ENCODE measurements around the gene SLC10A1.

Gene SLC10A1

DNA sequence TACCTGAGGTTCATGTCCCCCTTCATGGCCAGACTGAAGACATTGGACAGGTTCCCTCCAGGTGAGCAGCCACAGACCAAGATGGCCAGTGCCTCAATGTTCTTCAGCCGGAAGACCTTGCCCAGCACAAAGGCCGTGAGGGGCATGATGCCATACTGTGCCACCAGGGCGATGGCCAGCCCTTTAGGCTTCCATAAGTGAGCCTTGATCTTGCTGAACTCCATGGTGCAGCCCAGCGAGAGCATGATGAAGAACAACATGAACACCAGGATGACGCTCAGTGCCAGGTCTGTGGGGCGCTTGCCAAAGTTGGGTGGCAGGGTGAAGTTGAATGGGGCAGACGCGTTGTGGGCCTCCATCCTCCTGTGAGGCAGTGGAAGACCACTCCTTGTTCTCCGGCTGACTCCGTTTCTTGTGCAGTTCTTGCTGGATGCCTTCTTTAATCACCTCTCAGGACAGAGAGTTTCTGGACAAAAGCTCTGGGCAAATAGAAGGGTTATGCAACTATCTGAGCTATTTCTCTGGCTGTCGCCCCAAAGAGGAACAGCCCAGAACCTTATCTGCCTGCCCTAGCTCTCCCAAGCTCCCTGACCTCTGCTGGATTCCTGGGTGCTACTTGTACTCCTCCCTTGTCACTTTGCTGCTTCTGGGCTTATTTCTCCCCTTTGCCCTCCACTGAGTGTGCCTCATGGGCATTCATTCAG is at the start of gene SLC10A1:
TSS of gene SLC10A1 (minus strand) at position 445 of the 704 bp plus-strand sequence. CDS start at position 359, 86 bp downstream.
- no peak for DNase-seq (ENCODE audit: low spot score)
- Mint-ChIP-seq H3K27me3 (ENCODE audit: low read depth) (peaks cover 4% of the 10 kb centered on the region), H3K27ac (no peak within 1 kb of the TSS), H3K36me3 (ENCODE audit: low read depth) (no peaks in the 10 kb centered on the region), H3K4me3 (no peak within 1 kb of the TSS), H3K4me1 (ENCODE audit: low read depth) (no peaks in the 10 kb centered on the region), H3K9me3 (no peaks in the 10 kb centered on the region)

DNA sequence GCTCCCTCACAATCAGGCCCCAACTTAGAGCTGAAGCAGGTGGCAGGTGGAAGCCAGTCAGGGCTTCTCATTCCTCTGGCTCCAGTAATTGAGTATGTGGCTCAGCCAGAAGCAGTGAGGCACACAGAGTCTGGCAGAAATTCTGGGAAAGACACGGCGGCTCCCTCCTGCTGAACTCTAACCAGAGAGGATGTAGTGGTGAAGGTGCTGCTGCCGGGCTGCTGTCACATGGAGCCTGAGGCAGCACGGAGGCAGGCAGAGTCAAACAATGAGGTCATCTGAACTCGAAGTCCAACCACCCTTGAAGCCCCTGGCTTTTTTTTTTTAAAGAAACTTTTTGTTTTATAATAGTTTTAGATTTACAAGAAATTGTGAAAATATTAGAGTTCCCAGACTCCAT is 48.7 kb upstream of the SLC10A1 start:
- Mint-ChIP-seq H3K36me3 (ENCODE audit: low read depth) (no peaks in the 10 kb centered on the region), H3K4me3 (no peak overlapping the region), H3K27ac (no peak overlapping the region), H3K9me3 (no peaks in the 10 kb centered on the region), H3K4me1 (ENCODE audit: low read depth) (no peaks in the 10 kb centered on the region), H3K27me3 (ENCODE audit: low read depth) (peaks cover 2% of the 10 kb centered on the region)
- no peak for DNase-seq (ENCODE audit: low spot score)

DNA sequence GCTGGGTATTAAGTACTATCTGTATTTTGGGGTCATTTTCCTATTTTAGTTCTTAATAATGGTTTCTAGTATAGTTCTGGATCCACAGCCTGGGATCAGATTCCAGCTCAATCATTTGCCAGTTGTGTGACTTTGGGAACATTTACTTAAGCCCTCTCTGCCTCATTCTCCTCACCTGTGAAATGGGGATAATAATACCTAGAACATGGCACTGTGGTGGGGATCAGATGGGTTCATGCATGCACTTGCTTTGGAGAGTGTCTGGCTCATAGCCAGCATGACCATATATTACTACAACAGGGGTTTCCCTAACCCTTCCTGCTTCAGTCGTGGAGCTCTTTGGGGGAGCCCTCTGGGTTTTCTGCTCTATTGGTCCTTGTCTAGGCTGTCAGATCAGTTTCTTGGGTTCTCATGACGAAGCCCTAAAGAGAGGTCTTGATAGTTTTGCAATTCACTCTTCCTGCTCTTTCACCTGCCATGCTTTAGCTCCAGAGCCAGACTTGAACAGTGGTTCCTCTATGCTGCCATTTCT is 48.1 kb upstream of the SLC10A1 start:
- Mint-ChIP-seq H3K27me3 (ENCODE audit: low read depth) (peaks cover 2% of the 10 kb centered on the region), H3K4me3 (no peak overlapping the region), H3K36me3 (ENCODE audit: low read depth) (no peaks in the 10 kb centered on the region), H3K9me3 (no peaks in the 10 kb centered on the region), H3K4me1 (ENCODE audit: low read depth) (no peaks in the 10 kb centered on the region), H3K27ac (no peak overlapping the region)
- no peak for DNase-seq (ENCODE audit: low spot score)

DNA sequence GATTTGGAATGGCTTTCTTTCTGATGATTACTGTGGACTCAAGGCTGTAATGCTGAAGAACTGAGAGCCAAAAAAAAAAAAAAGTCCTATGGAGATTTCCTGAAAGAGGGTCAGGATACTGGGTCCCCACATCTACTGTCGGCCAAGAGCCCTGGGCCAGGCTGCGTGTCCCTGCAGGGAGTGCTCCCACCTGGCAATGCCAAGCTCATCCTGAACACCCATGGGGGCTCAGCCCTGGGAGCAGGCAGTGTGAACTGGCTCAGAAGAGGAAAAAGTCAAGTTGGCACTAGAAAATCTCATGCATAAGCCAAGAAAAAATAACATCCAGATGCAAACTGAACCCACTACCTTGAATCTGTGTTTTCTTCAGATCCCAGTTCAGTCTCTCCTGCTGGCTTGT is 47.1 kb upstream of the SLC10A1 start:
- no peaks in the 10 kb centered on the region for H3K36me3 Mint-ChIP-seq (ENCODE audit: low read depth)
- no peaks in the 10 kb centered on the region for H3K9me3 Mint-ChIP-seq
- no peak overlapping the region for H3K27ac Mint-ChIP-seq
- no peak overlapping the region for H3K4me3 Mint-ChIP-seq
- peaks cover 2% of the 10 kb centered on the region for H3K27me3 Mint-ChIP-seq (ENCODE audit: low read depth)
- DNase-seq (ENCODE audit: low spot score), result no peak
- H3K4me1 Mint-ChIP-seq (ENCODE audit: low read depth), result no peaks in the 10 kb centered on the region

DNA sequence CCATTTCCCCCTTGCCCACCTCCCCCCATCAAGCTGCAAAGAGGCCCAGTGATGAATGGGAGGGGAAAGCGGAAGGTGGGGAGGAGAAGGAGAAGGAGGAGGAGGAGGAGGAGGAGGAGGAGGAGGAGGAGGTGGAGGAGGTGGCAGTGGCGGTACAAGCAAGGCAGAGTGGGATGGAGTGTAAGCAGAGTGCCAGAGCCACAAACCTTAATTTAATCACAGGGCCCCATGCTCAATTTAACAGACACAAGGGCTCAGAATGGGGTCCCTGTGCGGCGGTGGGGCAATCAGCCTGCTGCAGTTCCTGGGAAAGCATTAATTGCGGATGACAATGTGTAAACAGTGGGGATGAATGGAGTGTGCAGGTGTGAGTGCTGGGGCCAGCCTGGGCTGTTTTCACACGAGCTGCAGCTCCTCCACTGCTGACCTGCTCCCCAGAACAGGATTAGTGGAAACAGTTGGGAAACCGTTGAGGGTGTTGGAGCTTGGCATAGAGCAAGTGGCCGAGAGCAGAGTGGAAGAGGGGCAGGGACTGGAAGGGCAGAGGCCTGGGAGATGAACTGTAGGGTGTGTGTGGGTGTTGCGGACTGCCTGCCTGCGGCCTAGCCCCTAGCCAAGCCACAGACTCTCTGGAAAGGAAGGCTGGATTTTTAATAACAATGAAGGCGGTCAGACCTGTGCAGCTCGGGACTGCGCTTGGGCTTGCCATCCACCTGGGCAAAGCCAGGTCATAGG is 45.8 kb upstream of the SLC10A1 start:
- Mint-ChIP-seq H3K4me1 (ENCODE audit: low read depth) (no peaks in the 10 kb centered on the region), H3K9me3 (no peaks in the 10 kb centered on the region), H3K36me3 (ENCODE audit: low read depth) (no peaks in the 10 kb centered on the region), H3K4me3 (no peak overlapping the region), H3K27me3 (ENCODE audit: low read depth) (no peaks in the 10 kb centered on the region), H3K27ac (no peak overlapping the region)
- DNase-seq (ENCODE audit: low spot score), result no peak

DNA sequence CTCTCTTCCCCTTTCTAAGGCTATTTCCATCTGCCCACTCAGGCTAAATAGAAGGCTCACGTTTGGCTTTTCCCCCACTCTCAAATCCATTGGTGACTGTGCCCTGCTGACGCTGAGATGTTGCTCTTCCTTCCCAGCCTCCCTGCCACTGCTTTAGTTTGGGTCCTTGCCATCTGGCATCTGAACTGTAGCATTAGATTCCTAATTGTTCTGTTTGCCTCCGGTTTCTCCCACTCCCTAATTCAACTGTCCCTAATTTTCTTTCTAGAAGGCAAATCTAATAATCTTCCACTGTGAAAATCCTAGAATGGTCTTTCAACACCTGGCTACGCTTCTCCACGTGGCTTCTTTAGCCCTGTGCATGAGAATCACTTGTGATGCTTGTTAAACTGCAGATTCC is 44.6 kb upstream of the SLC10A1 start:
- Mint-ChIP-seq H3K36me3 (ENCODE audit: low read depth) (no peaks in the 10 kb centered on the region), H3K4me1 (ENCODE audit: low read depth) (no peaks in the 10 kb centered on the region), H3K27me3 (ENCODE audit: low read depth) (no peaks in the 10 kb centered on the region), H3K4me3 (no peak overlapping the region), H3K9me3 (no peaks in the 10 kb centered on the region), H3K27ac (no peak overlapping the region)
- DNase-seq (ENCODE audit: low spot score), result no peak

DNA sequence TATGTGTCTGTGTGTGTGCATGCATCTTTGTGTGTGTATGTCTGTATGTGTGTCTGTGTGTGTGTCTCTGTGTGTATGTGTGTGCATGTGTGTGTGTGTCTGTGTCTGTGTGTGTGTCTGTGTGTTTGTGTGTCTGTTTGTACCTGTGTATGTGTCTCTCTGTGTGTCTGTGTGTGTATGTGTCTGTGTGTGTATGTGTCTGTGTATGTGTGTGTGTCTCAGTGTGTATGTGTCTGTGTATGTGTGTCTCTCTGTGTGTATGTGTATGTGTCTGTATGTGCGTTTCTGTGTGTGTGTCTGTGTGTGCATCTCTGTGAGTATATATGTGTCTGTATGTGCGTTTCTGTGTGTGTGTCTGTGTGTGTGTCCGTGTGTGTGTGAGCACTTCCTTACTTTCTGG is 42.6 kb upstream of the SLC10A1 start:
- H3K4me1 Mint-ChIP-seq (ENCODE audit: low read depth), result no peaks in the 10 kb centered on the region
- H3K36me3 Mint-ChIP-seq (ENCODE audit: low read depth), result no peaks in the 10 kb centered on the region
- H3K27me3 Mint-ChIP-seq (ENCODE audit: low read depth), result peaks cover 10% of the 10 kb centered on the region
- no peak overlapping the region for H3K27ac Mint-ChIP-seq
- H3K4me3 Mint-ChIP-seq, result no peak overlapping the region
- no peaks in the 10 kb centered on the region for H3K9me3 Mint-ChIP-seq
- DNase-seq (ENCODE audit: low spot score), result no peak

DNA sequence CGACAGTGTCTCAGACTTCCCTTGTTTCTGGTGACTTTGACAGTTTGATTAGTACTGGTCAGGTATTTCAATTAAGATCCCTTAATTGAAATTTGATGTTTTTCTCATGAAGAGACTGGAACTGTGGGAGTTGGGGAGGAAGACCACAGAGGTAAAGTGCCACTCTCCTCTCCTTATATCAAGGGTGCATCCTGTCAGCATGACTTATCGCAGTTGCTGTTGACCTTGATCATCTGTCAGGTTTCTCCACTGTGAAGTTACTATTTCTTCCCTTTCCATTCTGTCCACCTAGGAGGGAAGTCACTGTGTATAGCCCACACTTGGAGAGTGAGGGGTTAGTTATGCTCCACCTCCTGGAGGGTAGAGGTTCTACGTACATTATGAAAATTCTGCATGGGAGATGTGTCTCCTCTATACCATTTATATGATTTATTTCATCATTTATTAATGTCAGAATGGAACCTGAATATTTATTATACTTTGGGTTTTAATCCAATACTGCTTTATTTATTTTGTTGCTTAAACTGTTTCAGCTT is 41.9 kb upstream of the SLC10A1 start:
- no peak overlapping the region for H3K27ac Mint-ChIP-seq
- H3K4me3 Mint-ChIP-seq, result no peak overlapping the region
- H3K36me3 Mint-ChIP-seq (ENCODE audit: low read depth), result no peaks in the 10 kb centered on the region
- no peaks in the 10 kb centered on the region for H3K9me3 Mint-ChIP-seq
- DNase-seq (ENCODE audit: low spot score), result no peak
- no peaks in the 10 kb centered on the region for H3K4me1 Mint-ChIP-seq (ENCODE audit: low read depth)
- peaks cover 10% of the 10 kb centered on the region for H3K27me3 Mint-ChIP-seq (ENCODE audit: low read depth)

DNA sequence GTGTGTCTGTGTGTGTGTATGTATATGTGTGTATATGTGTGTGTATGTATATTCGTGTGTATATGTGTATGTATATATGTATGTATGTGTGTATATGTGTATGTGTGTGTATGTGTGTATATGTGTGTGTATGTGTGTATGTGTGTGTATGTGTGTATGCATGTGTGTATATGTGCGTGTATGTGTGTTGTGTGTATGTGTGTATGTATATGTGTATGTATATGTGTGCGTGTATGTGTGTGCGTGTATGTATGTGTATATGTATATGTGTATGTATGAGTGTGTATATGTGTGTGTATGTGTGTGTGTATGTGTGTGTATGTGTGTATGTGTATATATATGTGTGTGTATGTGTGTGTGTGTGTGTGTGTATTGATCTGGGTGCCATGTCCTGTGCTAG is 31.8 kb upstream of the SLC10A1 start:
- Mint-ChIP-seq H3K9me3 (no peaks in the 10 kb centered on the region), H3K4me1 (ENCODE audit: low read depth) (no peaks in the 10 kb centered on the region), H3K4me3 (no peak overlapping the region), H3K36me3 (ENCODE audit: low read depth) (no peaks in the 10 kb centered on the region), H3K27me3 (ENCODE audit: low read depth) (peaks cover 22% of the 10 kb centered on the region), H3K27ac (no peak overlapping the region)
- DNase-seq (ENCODE audit: low spot score), result no peak

DNA sequence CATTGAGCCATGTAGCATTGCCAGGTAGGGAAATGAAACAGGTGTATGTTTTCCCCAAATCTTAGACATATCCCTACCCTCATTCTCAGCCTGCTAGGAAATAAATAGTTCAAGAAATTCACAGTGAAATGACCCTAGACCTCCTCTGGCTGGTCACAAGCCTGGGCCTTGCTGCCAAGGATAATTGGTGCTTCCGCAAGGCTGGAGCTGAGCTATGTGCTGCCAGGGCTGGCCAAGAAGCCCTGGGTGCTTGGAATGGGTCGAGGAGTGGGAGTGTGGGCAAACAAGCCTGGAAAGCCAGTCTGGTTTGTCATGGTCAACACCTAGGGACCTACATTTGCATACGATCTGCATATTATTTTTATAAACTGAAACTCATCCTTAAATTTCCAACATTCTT is 31.3 kb upstream of the SLC10A1 start:
- peaks cover 17% of the 10 kb centered on the region for H3K27me3 Mint-ChIP-seq (ENCODE audit: low read depth)
- DNase-seq (ENCODE audit: low spot score), result no peak
- H3K9me3 Mint-ChIP-seq, result no peaks in the 10 kb centered on the region

DNA sequence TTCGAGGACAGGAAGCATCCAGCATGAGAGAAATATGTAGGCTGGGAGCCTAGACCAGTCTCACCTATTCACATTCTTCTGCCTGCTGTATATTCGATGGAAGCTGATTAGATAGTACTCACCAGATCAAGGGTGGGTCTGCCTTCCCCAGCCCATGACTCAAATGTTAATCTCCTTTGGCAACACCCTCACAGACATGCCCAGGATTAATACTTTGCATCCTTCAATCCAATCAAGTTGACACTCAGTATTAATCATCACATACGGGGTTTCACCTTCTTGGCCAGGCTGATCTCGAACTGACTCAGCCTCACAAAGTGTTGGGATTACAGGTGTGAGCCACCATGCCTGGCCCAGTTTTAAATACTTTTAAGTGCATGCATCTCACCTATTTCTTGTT is 30.5 kb upstream of the SLC10A1 start:
- no peaks in the 10 kb centered on the region for H3K9me3 Mint-ChIP-seq
- H3K36me3 Mint-ChIP-seq (ENCODE audit: low read depth), result no peaks in the 10 kb centered on the region
- no peak for DNase-seq (ENCODE audit: low spot score)
- H3K4me3 Mint-ChIP-seq, result no peak overlapping the region
- H3K27ac Mint-ChIP-seq, result no peak overlapping the region
- H3K4me1 Mint-ChIP-seq (ENCODE audit: low read depth), result no peaks in the 10 kb centered on the region
- H3K27me3 Mint-ChIP-seq (ENCODE audit: low read depth), result peaks cover 13% of the 10 kb centered on the region

More for the DNA sequence above, 31.3 kb upstream of the SLC10A1 start:
- no peak overlapping the region for H3K27ac Mint-ChIP-seq
- H3K36me3 Mint-ChIP-seq (ENCODE audit: low read depth), result no peaks in the 10 kb centered on the region
- H3K4me3 Mint-ChIP-seq, result no peak overlapping the region
- H3K4me1 Mint-ChIP-seq (ENCODE audit: low read depth), result no peaks in the 10 kb centered on the region

DNA sequence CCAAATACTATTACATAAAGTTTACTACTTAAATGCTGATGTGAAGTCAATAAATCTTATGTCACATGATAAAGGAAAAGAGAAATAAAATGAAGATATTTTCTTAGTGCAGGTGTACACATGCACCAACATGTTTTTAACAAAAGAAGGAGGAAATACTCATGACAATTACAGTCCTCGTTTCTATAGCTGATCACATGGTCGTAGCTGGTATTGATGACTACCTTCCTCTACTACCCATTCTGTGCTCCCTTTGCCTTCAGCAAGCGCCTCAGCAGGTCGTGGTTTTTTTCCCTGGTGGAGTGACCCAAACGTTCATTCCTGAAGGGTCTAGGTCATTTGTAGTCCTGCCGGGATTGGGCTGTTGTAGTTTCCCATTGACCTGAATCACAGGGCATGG is 25.4 kb upstream of the SLC10A1 start:
- H3K36me3 Mint-ChIP-seq (ENCODE audit: low read depth), result no peaks in the 10 kb centered on the region
- H3K4me1 Mint-ChIP-seq (ENCODE audit: low read depth), result peaks cover 1% of the 10 kb centered on the region
- DNase-seq (ENCODE audit: low spot score), result no peak
- H3K27me3 Mint-ChIP-seq (ENCODE audit: low read depth), result peaks cover 6% of the 10 kb centered on the region
- H3K4me3 Mint-ChIP-seq, result no peak overlapping the region
- H3K27ac Mint-ChIP-seq, result no peak overlapping the region
- H3K9me3 Mint-ChIP-seq, result no peaks in the 10 kb centered on the region

DNA sequence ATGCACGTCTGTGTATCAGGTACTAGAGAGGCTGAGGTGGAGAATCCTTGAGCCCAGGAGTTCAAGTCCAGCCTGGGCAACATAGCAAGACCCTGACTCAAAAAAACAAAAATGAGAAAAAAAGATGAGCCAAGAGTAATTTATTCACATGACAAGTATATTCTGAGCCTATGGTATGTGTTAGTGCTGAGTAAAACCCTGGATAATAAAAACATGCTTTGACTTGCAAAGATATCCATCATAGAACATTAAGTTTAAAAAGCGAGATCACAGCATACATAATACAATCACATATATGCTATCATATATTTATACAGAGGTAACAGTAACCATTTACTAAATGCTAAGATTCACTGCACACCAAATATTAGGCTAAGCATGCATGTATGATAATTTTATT is 23.9 kb upstream of the SLC10A1 start:
- H3K27ac Mint-ChIP-seq, result no peak overlapping the region
- no peak overlapping the region for H3K4me3 Mint-ChIP-seq
- peaks cover 2% of the 10 kb centered on the region for H3K27me3 Mint-ChIP-seq (ENCODE audit: low read depth)
- DNase-seq (ENCODE audit: low spot score), result no peak
- no peaks in the 10 kb centered on the region for H3K9me3 Mint-ChIP-seq
- H3K36me3 Mint-ChIP-seq (ENCODE audit: low read depth), result no peaks in the 10 kb centered on the region
- H3K4me1 Mint-ChIP-seq (ENCODE audit: low read depth), result peaks cover 1% of the 10 kb centered on the region

DNA sequence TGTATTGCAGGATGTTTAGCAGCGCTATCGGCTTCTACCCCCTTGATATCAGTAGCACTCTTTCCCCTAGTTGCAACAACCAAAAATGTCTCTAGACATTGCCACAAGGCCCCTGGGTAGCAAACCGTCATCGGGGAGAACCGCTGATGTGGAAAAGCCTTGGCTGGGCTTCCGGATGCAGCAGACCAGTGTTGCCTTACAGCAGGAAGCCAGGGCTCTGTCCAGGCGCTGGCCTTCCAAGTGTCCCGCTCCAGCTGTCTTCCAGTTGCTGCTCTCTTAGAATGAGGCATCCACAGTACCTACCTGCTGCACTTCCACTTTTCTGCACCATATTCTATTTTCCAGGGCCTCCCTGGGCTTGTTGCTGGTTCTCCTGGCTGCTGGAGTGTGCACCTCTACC is 22.6 kb upstream of the SLC10A1 start:
- H3K9me3 Mint-ChIP-seq, result no peaks in the 10 kb centered on the region
- H3K4me1 Mint-ChIP-seq (ENCODE audit: low read depth), result peaks cover 1% of the 10 kb centered on the region
- DNase-seq (ENCODE audit: low spot score), result no peak
- H3K4me3 Mint-ChIP-seq, result no peak overlapping the region
- no peaks in the 10 kb centered on the region for H3K27me3 Mint-ChIP-seq (ENCODE audit: low read depth)
- no peak overlapping the region for H3K27ac Mint-ChIP-seq
- H3K36me3 Mint-ChIP-seq (ENCODE audit: low read depth), result no peaks in the 10 kb centered on the region

All from T-helper 2 cell treated with Interferon-gamma antibody and Interleukin-4, amounts not matched to agents 5 μg/mL and 100 μg/mL, for 36 hours (primary cell).